CD14-positive monocyte (primary cell): Measurements from ENCODE around the gene USP31. TPM values are rescaled to one million over a fixed set of nuclear protein-coding genes. Genes with fewer than 3 reads are reported as not detected.

ENCODE experiments used
- DNase-seq, 3 donors: peaks; one replicate each; pipeline ENCODE4 v3.0.0-alpha.2; 2011 to 2022
- H2AFZ ChIP-seq: 2 replicates; pipeline ENCODE4 v1.6.0; 2012; ENCODE audit warnings: mild to moderate bottlenecking, low read depth, low read length, inconsistent platforms; ENCODE audit not compliant: insufficient read depth, poor library complexity, severe bottlenecking
- H3K27ac ChIP-seq, 2 donors: 1 replicate in 1 of 2; 2 replicates in 1 of 2; pipeline ENCODE4 v1.5.1; 2012 to 2013; ENCODE audit warnings: low read length in 2 of 2, control low read depth in 1 of 2, inconsistent platforms in 1 of 2, low read depth in 1 of 2, mild to moderate bottlenecking in 1 of 2
- H3K27me3 ChIP-seq, 2 donors: one replicate each; pipeline versions ENCODE4 v1.6.0 to v1.6.1; 2011 to 2013; ENCODE audit warnings: low read length in 2 of 2; ENCODE audit not compliant: control insufficient read depth in 2 of 2, insufficient read depth in 2 of 2
- H3K36me3 ChIP-seq, 2 donors: replicated peaks in 1 of 2; 1 replicate in 1 of 2; 2 replicates in 1 of 2; pipeline versions ENCODE4 v1.5.1 to v1.6.1; 2012 to 2013; ENCODE audit warnings: low read length in 2 of 2, control low read depth in 1 of 2, inconsistent platforms in 1 of 2, mild to moderate bottlenecking in 1 of 2; ENCODE audit not compliant: insufficient read depth in 2 of 2, control insufficient read depth in 1 of 2
- H3K4me1 ChIP-seq, 2 donors: 1 replicate in 1 of 2; 2 replicates in 1 of 2; pipeline versions ENCODE4 v1.5.1 to v1.6.1; 2012 to 2013; ENCODE audit warnings: low read length in 2 of 2, control low read depth in 1 of 2, inconsistent platforms in 1 of 2, mild to moderate bottlenecking in 1 of 2, moderate library complexity in 1 of 2; ENCODE audit not compliant: insufficient read depth in 2 of 2, control insufficient read depth in 1 of 2
- H3K4me2 ChIP-seq: replicated peaks from 2 replicates; pipeline ENCODE3; 2012; ENCODE audit warnings: low read length, moderate library complexity, mild to moderate bottlenecking; ENCODE audit not compliant: poor library complexity, severe bottlenecking; ENCODE audit errors: extremely low read depth
- H3K4me3 ChIP-seq, 3 experiments: fragments of 200-600 bp in 1 of 3; sonication (generic) in 1 of 3; replicated peaks in 1 of 3; 1 replicate in 2 of 3; 2 replicates in 1 of 3; pipeline ENCODE4 v1.5.1; 2011 to 2013; ENCODE audit warnings: low read length in 3 of 3, mild to moderate bottlenecking in 3 of 3, control low read depth in 2 of 3, low read depth in 2 of 3, inconsistent platforms in 1 of 3, moderate library complexity in 1 of 3
- H3K79me2 ChIP-seq: 2 replicates; pipeline ENCODE4 v1.6.0; 2012; ENCODE audit warnings: mild to moderate bottlenecking, control low read depth, inconsistent platforms, low read length, moderate library complexity; ENCODE audit not compliant: insufficient read depth
- H3K9ac ChIP-seq: 2 replicates; pipeline ENCODE4 v1.6.0; 2017; ENCODE audit warnings: low read length, mild to moderate bottlenecking; ENCODE audit not compliant: insufficient read depth, poor library complexity, severe bottlenecking
- H3K9me3 ChIP-seq, 2 donors: replicated peaks in 1 of 2; 1 replicate in 1 of 2; 2 replicates in 1 of 2; pipeline versions ENCODE4 v1.5.1 to v1.6.1; 2012 to 2013; ENCODE audit warnings: low read length in 2 of 2, control low read depth in 1 of 2; ENCODE audit not compliant: control insufficient read depth in 1 of 2, insufficient read depth in 1 of 2
- H4K20me1 ChIP-seq: 2 replicates; pipeline ENCODE4 v1.6.0; 2012; ENCODE audit warnings: mild to moderate bottlenecking, low read length, control low read depth, moderate library complexity; ENCODE audit not compliant: insufficient read depth
- H3K27ac Mint-ChIP-seq, 7 donors: one replicate each; pipeline ENCODE4 v1.8.0; 2020; ENCODE audit warnings: mild to moderate bottlenecking in 7 of 7, mixed read lengths in 7 of 7, moderate library complexity in 6 of 7, inconsistent platforms in 2 of 7
- H3K27me3 Mint-ChIP-seq, 3 donors: one replicate each; pipeline ENCODE4 v1.8.0; 2021 to 2022; ENCODE audit warnings: low read depth in 3 of 3, mild to moderate bottlenecking in 3 of 3, mixed read lengths in 3 of 3, moderate library complexity in 3 of 3, inconsistent platforms in 1 of 3
- H3K36me3 Mint-ChIP-seq, 2 donors: one replicate each; pipeline ENCODE4 v1.8.0; 2020; ENCODE audit warnings: mixed read lengths in 2 of 2, inconsistent platforms in 1 of 2, mild to moderate bottlenecking in 1 of 2
- H3K4me1 Mint-ChIP-seq: one replicate; pipeline ENCODE4 v1.8.0; 2020; ENCODE audit warnings: mild to moderate bottlenecking, mixed read lengths
- H3K4me3 Mint-ChIP-seq, 2 donors: one replicate each; pipeline ENCODE4 v1.8.0; 2020; ENCODE audit warnings: mild to moderate bottlenecking in 2 of 2, mixed read lengths in 2 of 2, moderate library complexity in 1 of 2
- H3K9me3 Mint-ChIP-seq, 7 donors: one replicate each; pipeline ENCODE4 v1.8.0; 2020 to 2022; ENCODE audit warnings: mixed read lengths in 7 of 7, mild to moderate bottlenecking in 6 of 7, moderate library complexity in 6 of 7, inconsistent platforms in 2 of 7
- CTCF ChIP-seq: fragments of 200-600 bp; IDR thresholded peaks from one replicate; pipeline ENCODE4 v1.8.0; 2022; ENCODE audit warnings: antibody characterized with exemption, mild to moderate bottlenecking
- WGBS: methylation state at CpG from one replicate; pipeline ENCODE4 v1.1.5; 2013; ENCODE audit warnings: missing lambda C conversion rate; ENCODE audit not compliant: insufficient coverage; 5-methylcytosine and 5-hydroxymethylcytosine counted together
- intact Hi-C, 2 donors: fragments of 100-400 bp; cut with micrococcal nuclease; formaldehyde crosslinking; loops; one replicate each; pipeline versions ENCODE4 v1.15.0 to v1.15.1; 2023
- polyA plus RNA-seq, 3 donors: library from polyadenylated mRNA; depleted of rRNA in 1 of 3; unstranded in 2 of 3; stranded (reverse) in 1 of 3; fragments of 300-500 nt in 2 of 3; fragments of >200 nt in 1 of 3; fragmentation: Illumina TruSeq in 2 of 3; gene quantifications; 1 replicate in 2 of 3; 2 replicates in 1 of 3; pipeline ENCODE4 v1.2.3, GENCODE V29; 2012 to 2021

The USP31 gene
- polyA plus RNA-seq, 3 donors: 0.15 to 4.1 (median 0.36) TPM

- 60% methylated on average over 1 of the region's 1 CpG for WGBS
- peaks cover 16% of the 10 kb centered on the region for H3K4me1 Mint-ChIP-seq
- peaks cover 0 to 4% (median 0%) of the 10 kb centered on the region in 7 donors for H3K9me3 Mint-ChIP-seq
- H3K4me2 ChIP-seq: no peak overlapping the region
- no peak for TF ChIP-seq CTCF
- peaks cover 0 to 2% (median 0%) of the 10 kb centered on the region in 3 donors for H3K27me3 Mint-ChIP-seq
- peaks cover 19% of the 10 kb centered on the region for H3K79me2 ChIP-seq
- no peaks in the 10 kb centered on the region for H3K4me1 ChIP-seq
- H3K36me3 ChIP-seq: no peaks in the 10 kb centered on the region
- no peaks in the 10 kb centered on the region for H3K36me3 Mint-ChIP-seq
- no peaks in the 10 kb centered on the region for H4K20me1 ChIP-seq
- DNase-seq: no peak
- H3K9me3 ChIP-seq: no peaks in the 10 kb centered on the region
- no peak overlapping the region for H3K4me3 ChIP-seq
- no peak overlapping the region for H3K4me3 Mint-ChIP-seq
- no peak overlapping the region for H2AFZ ChIP-seq
- H3K9ac ChIP-seq: no peak overlapping the region
- intact Hi-C loops: no loop called here
- H3K27me3 ChIP-seq: no peaks in the 10 kb centered on the region
- H3K27ac ChIP-seq: no peak overlapping the region
- no peak overlapping the region for H3K27ac Mint-ChIP-seq
Observed at GRCh38 chr16:23129686-23130085, 19.6 kb downstream of the USP31 start.

- intact Hi-C loops: no loop called here
- H3K9me3 ChIP-seq: no peaks in the 10 kb centered on the region
Observed at GRCh38 chr16:23128056-23128455, 21.2 kb downstream of the USP31 start.

More at GRCh38 chr16:23128056-23128455, 21.2 kb downstream of the USP31 start:
- H3K27ac Mint-ChIP-seq: no peak overlapping the region
- Histone ChIP-seq H4K20me1 (no peaks in the 10 kb centered on the region), H3K4me1 (no peaks in the 10 kb centered on the region), H3K4me2 (no peak overlapping the region), H3K27ac (no peak overlapping the region), H3K9ac (no peak overlapping the region), H3K27me3 (no peaks in the 10 kb centered on the region), H3K79me2 (peaks cover 9% of the 10 kb centered on the region), H3K4me3 (no peak overlapping the region), H2AFZ (no peak overlapping the region), H3K36me3 (no peaks in the 10 kb centered on the region)
- H3K4me1 Mint-ChIP-seq: peaks cover 17% of the 10 kb centered on the region
- no peak for TF ChIP-seq CTCF
- DNase-seq: no peak
- H3K27me3 Mint-ChIP-seq: no peaks in the 10 kb centered on the region
- no peak overlapping the region for H3K4me3 Mint-ChIP-seq
- H3K9me3 Mint-ChIP-seq: peaks cover 0 to 4% (median 0%) of the 10 kb centered on the region in 7 donors
- 82% methylated on average over 2 of the region's 5 CpGs for WGBS
- H3K36me3 Mint-ChIP-seq: no peaks in the 10 kb centered on the region
